HG03521 (cell line): ENCODE data around the gene THAP7.

Experiments used
- ATAC-seq: cut with Tn5 transposase; IDR thresholded peaks from one replicate; pipeline ENCODE4 v1.9.1; 2021; ENCODE audit warnings: mild to moderate bottlenecking, moderate library complexity; ENCODE audit not compliant: unreplicated experiment

THAP7 gene

DNA sequence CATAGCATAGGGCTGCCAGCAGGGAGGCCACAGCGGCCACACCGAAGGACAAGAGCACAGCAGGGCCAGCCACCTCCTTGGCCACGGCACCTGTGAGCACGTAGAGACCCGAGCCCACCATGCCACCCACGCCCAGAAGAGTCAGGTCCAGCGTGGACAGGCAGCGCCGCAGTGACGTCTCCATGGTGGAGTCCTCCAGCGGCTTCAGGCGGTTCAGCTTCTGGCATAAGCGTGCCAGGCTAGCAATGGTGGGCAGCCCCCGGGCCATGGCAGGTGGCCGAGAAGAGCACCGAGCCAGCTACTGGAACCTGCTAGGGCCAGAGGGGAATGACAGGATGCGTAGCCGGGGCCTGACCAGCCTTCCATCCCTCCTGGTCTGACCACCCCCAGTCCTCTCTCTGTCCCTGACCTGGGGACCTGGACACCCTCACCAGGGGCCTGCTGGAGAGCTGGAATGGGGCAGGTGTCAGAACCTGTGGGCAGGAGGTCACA, 29.7 kb upstream of the THAP7 start:
- ATAC-seq = no peak

DNA sequence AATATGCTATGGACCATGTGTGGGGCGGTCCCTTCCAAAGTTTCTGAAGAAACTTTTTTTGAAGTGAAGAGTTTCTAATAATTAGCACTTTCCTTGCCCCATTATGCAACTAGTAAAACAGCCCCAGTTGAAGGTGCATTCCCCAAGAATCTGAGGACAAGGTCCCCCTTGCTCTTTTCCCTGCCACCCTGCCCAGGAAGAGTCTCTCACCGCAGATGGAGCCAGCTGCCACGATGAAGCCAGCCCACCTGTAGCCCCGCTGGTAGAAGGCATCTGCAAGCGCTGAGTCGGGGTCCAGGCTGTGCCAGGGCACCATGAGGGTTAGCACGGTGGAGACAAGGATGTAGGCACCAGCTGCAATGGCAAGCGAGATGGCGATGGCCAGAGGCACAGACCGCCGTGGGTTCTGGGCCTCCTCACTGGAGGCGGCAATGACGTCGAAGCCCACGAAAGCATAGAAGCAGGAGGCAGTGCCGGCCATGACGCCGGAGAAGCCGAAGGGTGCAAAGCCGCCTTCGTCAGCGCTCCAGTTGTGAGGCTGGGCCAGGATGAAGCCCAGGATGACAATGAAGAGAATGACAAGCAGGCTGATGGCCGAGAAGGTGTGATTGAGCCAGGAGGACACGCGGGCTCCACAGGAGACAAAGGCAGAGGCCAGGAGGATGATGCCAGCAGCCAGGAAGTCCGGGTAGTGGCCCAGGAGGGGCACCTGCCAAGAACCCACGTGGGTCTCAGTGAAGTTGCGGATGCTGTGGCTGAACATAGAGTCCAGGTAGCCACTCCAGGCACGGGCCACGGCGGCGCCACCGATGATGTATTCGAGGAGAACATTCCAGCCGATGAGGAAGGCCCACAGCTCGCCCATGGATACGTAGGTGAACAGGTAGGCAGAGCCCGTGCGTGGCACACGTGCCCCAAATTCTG, 29.0 kb upstream of the THAP7 start:
- no peak for ATAC-seq

DNA sequence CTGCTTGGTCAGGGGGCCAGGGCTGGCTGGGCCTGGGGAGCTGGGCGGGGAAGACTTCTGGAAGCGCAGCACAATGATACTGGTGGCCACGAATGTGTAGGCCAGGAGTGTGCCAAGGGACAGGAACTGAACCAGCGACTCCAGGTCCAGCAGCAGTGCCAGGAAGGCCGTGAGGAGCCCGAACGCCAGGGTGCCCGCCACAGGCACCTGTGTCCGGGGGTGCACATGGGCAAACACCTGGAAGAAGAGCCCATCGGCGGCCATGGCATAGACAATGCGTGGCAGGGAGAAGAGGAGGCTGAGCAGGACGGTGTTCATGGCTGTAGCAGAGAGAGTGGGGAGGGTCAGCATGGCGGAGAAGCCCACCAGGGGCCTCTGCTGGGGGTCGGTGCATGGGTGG, 28.1 kb upstream of the THAP7 start:
- ATAC-seq = no peak

DNA sequence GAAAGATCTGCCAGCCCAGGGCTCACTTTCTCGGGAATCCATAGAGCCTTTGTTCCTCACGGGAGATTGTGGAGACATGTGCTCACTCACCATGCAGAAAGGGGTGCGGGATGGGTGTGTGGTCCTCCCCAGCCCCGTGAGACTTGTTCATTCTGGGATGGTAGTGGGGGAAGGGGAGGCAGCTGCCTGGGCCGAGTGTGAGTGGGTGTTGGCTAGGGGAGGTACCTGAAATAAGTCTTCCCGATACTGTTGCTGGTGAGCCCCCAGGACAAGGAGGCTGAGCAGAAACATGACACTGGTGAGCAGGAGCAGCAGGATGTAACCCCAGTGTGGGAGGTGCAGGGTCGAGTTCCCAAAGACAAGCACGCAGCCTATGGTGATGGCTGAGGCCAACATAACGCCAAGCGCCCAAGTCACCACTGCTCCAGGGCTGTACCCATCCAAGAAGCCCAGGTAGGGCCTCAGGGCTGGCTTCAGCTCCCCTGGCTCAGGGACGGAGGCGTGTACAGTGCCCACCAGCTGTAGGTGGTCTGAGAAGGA, 27.6 kb upstream of the THAP7 start:
- ATAC-seq = no peak

DNA sequence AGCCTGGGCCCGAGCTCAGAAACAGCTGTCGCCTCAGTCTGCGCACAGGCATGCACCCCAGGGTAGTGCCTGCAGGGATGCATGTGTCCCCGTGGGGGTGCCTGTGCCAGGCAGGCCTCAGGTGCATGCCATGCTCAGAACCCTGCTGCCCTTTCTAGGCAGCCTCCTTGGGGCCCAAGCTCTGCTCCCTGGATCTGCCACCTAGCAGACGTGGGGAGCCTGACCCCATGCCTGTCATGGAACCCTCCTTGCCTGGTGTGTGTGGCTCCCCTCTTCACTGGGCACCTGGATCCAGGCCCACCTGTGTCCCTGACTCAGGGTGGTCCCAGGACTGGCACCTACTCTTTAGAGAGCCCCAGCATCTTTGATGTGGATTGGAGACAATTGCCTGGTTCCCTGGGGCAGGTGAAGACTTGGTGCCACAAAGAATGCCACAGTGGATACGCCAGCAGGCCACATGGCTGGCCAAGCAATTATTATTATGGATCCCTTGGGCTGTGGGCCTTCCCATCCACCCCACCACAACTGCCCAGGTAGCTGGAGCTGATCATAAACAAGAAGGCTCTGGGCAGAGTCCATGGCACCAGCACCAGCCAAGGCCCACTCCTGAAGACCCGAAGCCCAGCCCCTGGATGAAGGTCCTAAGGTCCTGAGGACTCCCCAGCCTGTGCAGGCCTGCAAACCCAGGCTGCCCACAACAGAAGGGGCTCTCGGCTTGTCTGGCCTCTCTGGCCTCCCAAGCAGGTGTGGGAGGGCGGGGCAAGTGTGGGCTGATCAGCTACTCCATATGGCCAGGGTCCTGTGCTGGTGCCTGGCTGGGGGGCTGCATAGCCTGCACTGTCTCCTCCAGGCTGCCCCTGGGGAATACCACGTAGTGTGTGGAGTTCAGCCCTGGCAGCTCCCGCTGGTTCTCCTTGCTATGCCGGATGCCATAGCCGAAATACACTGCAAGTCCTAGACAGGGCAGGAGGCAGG, 26.6 kb upstream of the THAP7 start:
- ATAC-seq = no peak

DNA sequence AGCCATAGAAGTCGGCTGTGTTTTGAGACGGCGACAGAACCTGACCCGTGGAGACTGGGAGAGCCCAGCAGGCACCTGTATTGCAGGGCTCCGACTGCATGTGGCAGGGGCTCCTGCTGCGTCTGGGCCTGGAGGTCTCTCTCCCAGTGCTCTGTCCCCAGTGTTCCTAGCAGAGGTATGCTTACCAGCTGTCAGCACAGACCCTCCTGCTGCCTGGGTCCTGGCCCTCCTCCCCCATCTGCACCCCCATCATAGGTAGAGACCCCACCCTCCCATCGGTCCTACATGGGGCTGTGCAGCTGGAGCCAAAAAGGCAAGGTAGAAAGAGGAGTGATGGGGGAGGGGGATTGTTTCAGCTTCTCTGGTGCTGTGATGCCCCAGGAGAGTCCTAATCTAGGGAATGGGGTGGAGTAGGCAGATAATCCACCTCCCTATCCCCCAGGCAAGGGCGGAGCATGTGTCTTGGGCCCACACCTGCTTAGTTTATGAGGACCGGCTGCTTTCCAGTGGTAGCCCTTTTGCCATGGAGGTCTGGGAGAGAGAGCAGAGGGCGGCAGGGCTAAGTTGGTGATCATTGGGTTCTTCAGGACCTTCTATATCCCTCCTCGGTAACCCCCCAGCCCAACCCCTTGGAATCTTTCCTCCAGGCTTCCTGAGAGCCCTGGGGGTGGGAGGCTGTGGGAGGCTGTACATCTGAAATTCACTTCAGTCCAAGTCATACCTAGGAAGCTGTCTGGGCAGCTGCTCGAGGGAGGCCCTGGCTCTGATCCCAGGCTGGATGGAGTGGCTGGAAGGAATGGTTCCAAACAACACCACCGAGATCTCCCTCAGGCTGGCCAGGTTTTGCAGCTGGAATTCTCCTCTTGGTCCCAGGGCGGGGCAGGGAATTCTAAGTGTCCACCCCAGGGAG, 25.1 kb upstream of the THAP7 start:
- ATAC-seq = no peak

DNA sequence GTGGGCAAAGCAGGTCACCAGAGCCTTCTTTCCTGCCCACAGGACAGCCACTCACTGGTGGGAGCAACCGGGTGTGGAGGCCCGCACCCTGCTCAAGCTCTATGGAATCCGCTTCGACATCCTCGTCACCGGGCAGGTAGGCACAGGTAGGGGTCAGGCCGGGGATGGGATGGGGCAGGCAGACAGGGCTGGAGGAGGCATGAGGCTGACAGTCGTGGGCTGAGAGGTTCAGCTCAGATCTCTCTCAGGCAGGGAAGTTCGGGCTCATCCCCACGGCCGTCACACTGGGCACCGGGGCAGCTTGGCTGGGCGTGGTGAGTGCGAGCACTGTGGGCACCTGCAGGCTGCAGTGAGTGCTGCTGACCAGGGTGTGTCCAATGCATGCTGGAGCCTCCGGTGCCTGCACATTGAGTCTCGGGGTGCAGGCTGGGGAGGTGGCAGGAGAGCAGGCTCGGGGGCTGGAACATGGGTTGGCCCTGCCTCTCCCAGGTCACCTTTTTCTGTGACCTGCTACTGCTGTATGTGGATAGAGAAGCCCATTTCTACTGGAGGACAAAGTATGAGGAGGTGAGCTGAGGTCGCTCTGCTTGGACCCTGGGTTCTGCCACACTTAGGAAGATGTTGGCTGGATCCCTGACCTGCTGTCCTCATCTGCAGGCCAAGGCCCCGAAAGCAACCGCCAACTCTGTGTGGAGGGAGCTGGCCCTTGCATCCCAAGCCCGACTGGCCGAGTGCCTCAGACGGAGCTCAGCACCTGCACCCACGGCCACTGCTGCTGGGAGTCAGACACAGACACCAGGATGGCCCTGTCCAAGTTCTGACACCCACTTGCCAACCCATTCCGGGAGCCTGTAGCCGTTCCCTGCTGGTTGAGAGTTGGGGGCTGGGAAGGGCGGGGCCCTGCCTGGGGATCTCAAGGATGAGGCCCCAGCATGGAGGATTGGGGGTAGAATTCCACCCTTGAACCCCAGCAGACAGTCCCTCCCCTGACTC, 24.1 kb upstream of the THAP7 start:
- ATAC-seq = no peak

DNA sequence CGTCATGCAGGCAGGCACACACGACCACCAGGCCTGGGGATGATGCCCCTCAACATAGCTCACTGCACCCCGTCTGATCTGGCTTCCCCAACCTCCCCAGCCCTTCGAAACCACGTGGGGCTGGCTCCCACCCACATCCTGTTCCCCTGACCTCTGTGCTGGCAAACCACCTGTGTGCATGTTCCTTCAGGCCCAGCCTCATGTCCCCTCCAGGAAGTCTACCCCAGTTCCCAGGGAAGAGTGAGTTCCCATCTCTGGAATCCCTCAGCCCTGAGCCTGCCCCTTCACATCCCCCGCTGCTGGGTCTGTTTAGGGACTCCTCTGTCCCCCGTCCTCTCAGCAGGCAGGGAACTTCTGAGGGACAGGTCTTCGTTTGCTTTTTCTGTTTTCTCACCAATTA, 23.3 kb upstream of the THAP7 start:
- no peak for ATAC-seq

DNA sequence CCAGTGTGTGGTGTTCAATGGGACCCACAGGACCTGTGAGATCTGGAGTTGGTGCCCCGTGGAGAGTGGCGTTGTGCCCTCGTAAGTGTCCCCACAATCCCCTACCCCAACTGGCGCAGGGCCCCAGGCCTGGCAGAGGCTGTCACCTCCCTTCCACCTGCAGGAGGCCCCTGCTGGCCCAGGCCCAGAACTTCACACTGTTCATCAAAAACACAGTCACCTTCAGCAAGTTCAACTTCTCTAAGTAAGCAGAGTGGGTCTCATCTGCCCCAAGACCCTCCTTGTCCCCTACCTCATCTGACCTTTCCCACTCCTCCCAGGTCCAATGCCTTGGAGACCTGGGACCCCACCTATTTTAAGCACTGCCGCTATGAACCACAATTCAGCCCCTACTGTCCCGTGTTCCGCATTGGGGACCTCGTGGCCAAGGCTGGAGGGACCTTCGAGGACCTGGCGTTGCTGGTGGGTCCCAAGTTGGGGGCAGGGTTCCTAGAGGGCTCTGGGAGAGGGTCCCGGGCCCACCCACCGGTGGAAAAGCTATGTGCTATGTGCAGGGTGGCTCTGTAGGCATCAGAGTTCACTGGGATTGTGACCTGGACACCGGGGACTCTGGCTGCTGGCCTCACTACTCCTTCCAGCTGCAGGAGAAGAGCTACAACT, 21.2 kb upstream of the THAP7 start:
- ATAC-seq = no peak

DNA sequence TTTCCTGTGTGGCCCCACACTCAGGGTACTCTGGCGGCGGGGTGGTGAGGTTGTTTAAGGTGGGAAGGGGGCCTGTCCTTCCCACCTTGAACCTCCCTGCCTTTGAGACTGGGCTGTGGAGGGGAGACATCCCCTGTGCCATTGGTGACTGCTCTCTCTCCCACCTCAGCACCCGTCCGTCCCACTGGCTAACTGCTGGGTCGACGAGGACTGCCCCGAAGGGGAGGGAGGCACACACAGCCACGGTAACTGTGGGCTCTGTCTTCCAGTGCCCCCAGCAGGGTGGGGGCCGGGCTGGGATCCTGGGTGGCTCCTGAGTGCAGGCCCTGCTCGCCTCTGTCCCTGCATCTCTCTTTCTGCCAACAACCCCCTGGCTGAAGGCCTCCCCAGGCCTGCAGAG, 20.6 kb upstream of the THAP7 start:
- no peak for ATAC-seq

DNA sequence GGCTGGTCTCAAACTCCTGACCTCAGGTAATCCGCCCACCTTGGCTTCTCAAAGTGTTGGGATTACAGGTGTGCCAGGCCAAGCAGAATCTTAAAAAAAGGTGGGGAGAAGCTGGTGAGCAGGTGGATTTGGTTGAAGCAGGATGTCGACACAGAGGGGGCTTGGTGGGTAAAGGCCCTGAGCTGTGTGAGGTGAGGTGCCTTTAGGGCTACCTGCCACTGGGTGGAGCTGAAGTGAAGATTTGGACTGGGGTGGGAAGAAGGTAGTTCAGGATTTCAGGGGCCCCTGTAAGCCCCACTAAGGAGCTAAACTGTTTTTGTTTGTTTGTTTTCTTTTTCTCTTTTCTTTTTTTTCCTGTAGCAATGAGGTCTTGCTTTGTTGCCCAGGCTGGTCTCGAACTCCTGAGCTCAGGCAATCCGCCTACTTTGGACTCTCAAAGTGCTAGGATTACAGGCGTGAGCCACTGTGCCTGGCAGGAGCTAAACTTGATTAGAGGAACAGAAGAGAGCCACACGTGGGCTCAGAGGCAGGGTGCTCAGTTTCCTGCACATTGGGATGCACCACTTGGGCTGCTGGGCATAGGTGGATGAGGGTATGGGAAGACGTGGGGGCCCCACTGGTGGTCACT, 19.0 kb upstream of the THAP7 start:
- ATAC-seq = no peak

DNA sequence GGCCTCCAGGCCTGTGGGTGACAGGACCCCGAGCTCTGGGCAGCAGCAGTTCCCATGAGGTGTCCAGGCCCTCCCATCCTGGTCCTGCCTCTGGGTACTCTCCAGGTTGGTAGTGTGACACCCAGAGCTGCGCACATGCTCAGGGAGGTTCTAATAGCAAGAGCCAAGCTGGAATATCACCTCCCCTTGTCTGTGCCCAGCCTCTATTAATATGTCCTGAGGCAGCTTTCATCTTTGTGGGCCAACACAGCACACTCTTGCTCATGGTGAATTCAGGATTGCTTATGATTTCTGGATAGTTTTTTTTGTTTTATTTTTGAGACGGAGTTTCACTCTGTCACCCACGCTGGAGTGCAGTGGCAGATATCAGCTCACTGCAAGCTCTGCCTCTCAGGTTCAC, 16.4 kb upstream of the THAP7 start:
- ATAC-seq = no peak

DNA sequence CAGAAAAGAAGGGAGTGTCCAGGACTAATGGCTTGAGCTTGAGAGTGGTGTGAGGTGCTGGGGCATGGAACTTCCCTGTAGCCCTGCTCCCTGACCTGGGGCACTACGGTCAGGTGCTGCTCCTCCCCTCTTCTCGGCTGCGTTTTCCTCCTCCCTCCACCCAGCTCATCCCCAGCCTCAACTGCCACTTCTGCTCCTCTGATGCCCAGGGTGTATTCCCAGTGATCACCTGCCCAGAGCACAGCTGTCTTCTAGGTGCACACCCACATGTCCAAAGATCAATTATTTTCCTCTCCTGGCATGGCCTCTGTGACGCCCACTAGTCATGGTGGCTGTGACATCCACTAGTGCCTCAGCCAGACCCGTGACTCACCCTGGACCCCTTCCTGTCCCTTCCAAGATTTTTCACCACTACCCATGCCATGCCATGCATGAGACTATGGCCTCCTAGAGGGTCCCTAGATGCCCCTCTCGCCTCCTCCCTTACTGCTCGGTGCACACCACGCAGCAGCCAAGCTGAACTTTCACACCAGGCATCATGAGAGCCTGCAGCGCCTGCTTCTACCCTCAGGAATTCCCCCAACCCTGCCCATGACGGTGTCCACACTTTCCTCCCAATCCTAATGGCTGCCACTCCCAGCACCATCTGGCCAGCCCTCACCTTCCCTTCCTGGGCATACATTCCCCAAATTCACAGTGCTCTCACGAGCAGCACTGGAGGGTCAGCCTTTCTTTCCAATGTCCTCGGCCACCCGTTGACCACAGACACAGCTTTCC, 14.9 kb upstream of the THAP7 start:
- no peak for ATAC-seq

DNA sequence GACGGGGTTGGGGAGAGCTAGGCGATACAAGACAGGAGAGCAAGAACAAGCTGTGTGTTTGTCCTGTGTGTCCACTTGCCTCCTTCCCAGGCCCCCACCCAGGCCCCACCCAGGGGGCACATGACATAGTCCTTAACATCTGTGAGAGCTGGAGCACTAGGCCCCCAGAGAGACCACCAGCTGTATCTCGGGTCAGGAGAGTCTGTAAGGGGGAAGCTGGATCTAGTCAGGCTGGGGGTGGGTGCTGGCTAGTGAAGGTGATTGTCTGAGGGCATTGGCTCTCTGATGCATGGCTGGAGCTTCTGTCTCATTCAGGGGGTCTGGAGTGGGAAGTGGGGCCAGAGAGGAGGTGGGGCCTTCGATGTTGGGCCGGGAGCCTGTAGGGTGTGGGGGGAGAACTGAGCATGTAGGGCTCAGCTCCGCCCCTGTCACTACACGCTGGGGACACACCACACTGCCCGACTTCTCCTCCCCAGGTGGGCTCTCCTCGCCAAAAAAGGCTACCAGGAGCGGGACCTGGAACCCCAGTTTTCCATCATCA, 13.6 kb upstream of the THAP7 start:
- no peak for ATAC-seq

DNA sequence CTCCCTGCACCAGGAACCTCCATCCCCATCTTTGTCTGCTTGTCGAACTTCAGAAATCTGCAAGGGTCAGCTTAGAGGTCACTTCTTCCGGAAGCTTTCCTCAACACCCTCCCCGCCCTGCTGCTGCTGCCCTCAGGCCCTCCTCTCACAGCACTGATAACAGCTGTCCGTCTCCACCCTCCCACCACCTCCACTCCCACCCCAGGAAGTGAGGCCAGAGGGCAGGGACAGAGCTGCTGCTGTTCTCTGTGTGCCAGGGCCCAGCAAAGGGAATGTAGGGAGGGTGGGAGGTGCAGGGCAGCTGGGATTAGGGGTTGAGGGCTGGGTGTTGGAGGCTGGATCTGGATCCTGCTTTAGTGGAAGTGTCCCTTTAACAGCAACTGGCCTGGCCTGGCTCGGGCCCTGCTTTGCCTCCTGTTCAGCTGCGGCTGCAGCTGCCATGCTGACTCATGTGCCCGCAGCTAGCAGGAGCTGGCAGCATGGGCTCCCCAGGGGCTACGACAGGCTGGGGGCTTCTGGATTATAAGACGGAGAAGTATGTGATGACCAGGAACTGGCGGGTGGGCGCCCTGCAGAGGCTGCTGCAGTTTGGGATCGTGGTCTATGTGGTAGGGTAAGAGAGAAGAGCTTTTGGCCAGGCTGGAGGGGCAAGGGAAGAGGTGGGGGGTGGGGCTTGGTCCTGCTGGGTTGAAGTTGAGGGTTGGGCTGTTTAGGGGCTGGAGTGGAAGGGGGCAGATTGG, 13.0 kb upstream of the THAP7 start, which contains the start of gene P2RX6:
P2RX6 (plus strand) TSS at position 440 of the 740 bp plus-strand sequence; CDS start at position 450, 10 bp downstream.
- ATAC-seq = no peak

DNA sequence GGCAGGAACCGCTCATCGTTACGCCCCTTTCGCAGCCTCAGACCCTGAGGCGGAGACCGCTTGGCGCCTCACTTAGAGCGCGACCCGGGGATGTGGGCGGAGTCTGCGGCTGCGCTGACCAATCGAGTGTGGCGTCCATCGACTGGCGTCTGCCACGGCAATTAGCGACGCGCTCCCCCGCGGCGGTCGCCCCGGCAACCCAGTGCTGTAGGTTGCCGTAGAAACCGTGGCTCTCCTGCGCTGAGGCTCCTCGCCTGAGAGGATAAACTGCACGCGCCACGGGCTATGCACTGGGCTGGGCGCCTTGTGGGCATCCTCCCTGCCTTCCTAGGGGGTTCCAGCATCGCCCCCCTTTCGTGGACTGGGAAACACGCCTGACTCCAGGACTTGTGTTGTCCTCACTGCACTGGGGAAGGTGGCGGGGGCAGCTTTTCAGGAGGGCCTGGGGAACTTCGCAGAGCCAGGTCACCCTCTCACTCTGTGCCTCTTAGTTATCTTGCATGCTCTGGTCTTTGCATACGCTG, 12.3 kb upstream of the THAP7 start:
- ATAC-seq = peak; percentile 91
